ENCODE results near the gene ANAPC16.
"Not testable (repeated sequence)": the region's sequence is repeated elsewhere in the genome, so short reads cannot be mapped to it uniquely, and the experiment has no call there.

Gene ANAPC16

GRCh38 chr10:72208526-72208925 is 7.3 kb upstream of the ANAPC16 start:
- 89% methylated on average over 2 of the region's 2 CpGs for WGBS
- H2AK5ac ChIP-seq (ENCODE audit: low read length, severe bottlenecking); H4K91ac ChIP-seq (ENCODE audit: low read length): not testable (repeated sequence)

GRCh38 chr10:72211381-72211780 is 4.4 kb upstream of the ANAPC16 start:
- H3K9ac ChIP-seq (ENCODE audit: low read length); H2AK5ac ChIP-seq (ENCODE audit: low read length, severe bottlenecking); H3K14ac ChIP-seq (ENCODE audit: low read length in 2 of 2): not testable (repeated sequence)

More at GRCh38 chr10:72208526-72208925, 7.3 kb upstream of the ANAPC16 start:
- not testable (repeated sequence) for H3K4me2 ChIP-seq (ENCODE audit: low read length, poor library complexity, severe bottlenecking); H2BK120ac ChIP-seq (ENCODE audit: low read depth, low read length); H4K8ac ChIP-seq (ENCODE audit: low read length); H3K14ac ChIP-seq (ENCODE audit: low read length in 2 of 2); H3K9ac ChIP-seq (ENCODE audit: low read length); H3K27ac ChIP-seq (ENCODE audit: low read length, poor library complexity, severe bottlenecking); H3K4ac ChIP-seq (ENCODE audit: low read depth in 1 of 2, low read length in 2 of 2); H3K79me1 ChIP-seq (replicated peaks; ENCODE audit: low read length, poor library complexity, severe bottlenecking); H2BK15ac ChIP-seq (ENCODE audit: low read depth, poor library complexity, severe bottlenecking); H2BK5ac ChIP-seq (ENCODE audit: low read depth, low read length, poor library complexity, severe bottlenecking); H3K4me1 ChIP-seq (ENCODE audit: control insufficient read depth, insufficient read depth, low read depth, low read length); H3K4me3 ChIP-seq (ENCODE audit: insufficient read depth in 1 of 2, low read depth in 1 of 2, low read length in 2 of 2); H3K9me3 ChIP-seq (ENCODE audit: control insufficient read depth, low read length); H2BK12ac ChIP-seq (ENCODE audit: low read length in 2 of 2); H3K27me3 ChIP-seq (ENCODE audit: control insufficient read depth in 1 of 2, insufficient read depth in 1 of 2, low read length in 2 of 2); H3K23ac ChIP-seq (ENCODE audit: low read length in 2 of 2); H2AFZ ChIP-seq (ENCODE audit: low read depth, low read length); DNase-seq; H3K18ac ChIP-seq (ENCODE audit: low read depth in 1 of 2, low read length in 2 of 2)
- peaks cover 27 to 58% of the 10 kb centered on the region in 2 experiments for H3K36me3 ChIP-seq (ENCODE audit: control insufficient read depth in 1 of 2, insufficient read depth in 2 of 2, low read depth in 1 of 2, low read length in 2 of 2)

GRCh38 chr10:72211832-72212231 is 4.0 kb upstream of the ANAPC16 start:
- not testable (repeated sequence) for H3K4me2 ChIP-seq (ENCODE audit: low read length, poor library complexity, severe bottlenecking)

More at GRCh38 chr10:72211381-72211780, 4.4 kb upstream of the ANAPC16 start:
- not testable (repeated sequence) for H4K8ac ChIP-seq (ENCODE audit: low read length); H3K4me2 ChIP-seq (ENCODE audit: low read length, poor library complexity, severe bottlenecking); H3K4me3 ChIP-seq (ENCODE audit: insufficient read depth in 1 of 2, low read depth in 1 of 2, low read length in 2 of 2); H3K79me1 ChIP-seq (replicated peaks; ENCODE audit: low read length, poor library complexity, severe bottlenecking); H3K27me3 ChIP-seq (ENCODE audit: control insufficient read depth in 1 of 2, insufficient read depth in 1 of 2, low read length in 2 of 2); H3K9me3 ChIP-seq (ENCODE audit: control insufficient read depth, low read length); H2AFZ ChIP-seq (ENCODE audit: low read depth, low read length); H3K27ac ChIP-seq (ENCODE audit: low read length, poor library complexity, severe bottlenecking); H2BK120ac ChIP-seq (ENCODE audit: low read depth, low read length); H3K4ac ChIP-seq (ENCODE audit: low read depth in 1 of 2, low read length in 2 of 2); H3K18ac ChIP-seq (ENCODE audit: low read depth in 1 of 2, low read length in 2 of 2); DNase-seq; H3K4me1 ChIP-seq (ENCODE audit: control insufficient read depth, insufficient read depth, low read depth, low read length); H2BK12ac ChIP-seq (ENCODE audit: low read length in 2 of 2); H2BK5ac ChIP-seq (ENCODE audit: low read depth, low read length, poor library complexity, severe bottlenecking); H3K23ac ChIP-seq (ENCODE audit: low read length in 2 of 2); H4K91ac ChIP-seq (ENCODE audit: low read length); H2BK15ac ChIP-seq (ENCODE audit: low read depth, poor library complexity, severe bottlenecking)
- peaks cover 21 to 46% of the 10 kb centered on the region in 2 experiments for H3K36me3 ChIP-seq (ENCODE audit: control insufficient read depth in 1 of 2, insufficient read depth in 2 of 2, low read depth in 1 of 2, low read length in 2 of 2)
- 78% methylated on average over 9 of the region's 11 CpGs for WGBS

GRCh38 chr10:72218325-72218724 is 2.5 kb downstream of the ANAPC16 start:
- Histone ChIP-seq H2BK120ac (ENCODE audit: low read depth, low read length) (no peak overlapping the region), H2BK15ac (ENCODE audit: low read depth, poor library complexity, severe bottlenecking) (no peak overlapping the region), H3K27me3 (ENCODE audit: control insufficient read depth in 1 of 2, insufficient read depth in 1 of 2, low read length in 2 of 2) (no peaks in the 10 kb centered on the region), H3K18ac (ENCODE audit: low read depth in 1 of 2, low read length in 2 of 2) (no peak overlapping the region), H3K14ac (ENCODE audit: low read length in 2 of 2) (no peak overlapping the region), H4K91ac (ENCODE audit: low read length) (no peak overlapping the region), H3K4me3 (ENCODE audit: insufficient read depth in 1 of 2, low read depth in 1 of 2, low read length in 2 of 2) (no peak overlapping the region), H2AK5ac (ENCODE audit: low read length, severe bottlenecking) (no peak overlapping the region), H3K23ac (ENCODE audit: low read length in 2 of 2) (no peak overlapping the region), H3K9me3 (ENCODE audit: control insufficient read depth, low read length) (no peaks in the 10 kb centered on the region), H3K27ac (ENCODE audit: low read length, poor library complexity, severe bottlenecking) (no peak overlapping the region), H3K9ac (ENCODE audit: low read length) (peak overlapping the region; percentile 23), H3K79me1 (replicated peaks; ENCODE audit: low read length, poor library complexity, severe bottlenecking) (peaks cover 6% of the 10 kb centered on the region), H3K4ac (ENCODE audit: low read depth in 1 of 2, low read length in 2 of 2) (no peak overlapping the region), H2BK12ac (ENCODE audit: low read length in 2 of 2) (no peak overlapping the region), H4K8ac (ENCODE audit: low read length) (no peak overlapping the region), H2BK5ac (ENCODE audit: low read depth, low read length, poor library complexity, severe bottlenecking) (no peak overlapping the region), H3K4me2 (ENCODE audit: low read length, poor library complexity, severe bottlenecking) (no peak overlapping the region), H2AFZ (ENCODE audit: low read depth, low read length) (no peak overlapping the region), H3K36me3 (ENCODE audit: control insufficient read depth in 1 of 2, insufficient read depth in 2 of 2, low read depth in 1 of 2, low read length in 2 of 2) (peaks cover 9 to 11% of the 10 kb centered on the region in 2 experiments), H3K4me1 (ENCODE audit: control insufficient read depth, insufficient read depth, low read depth, low read length) (peaks cover 10% of the 10 kb centered on the region)
- no peak for DNase-seq
- 100% methylated on average over 1 of the region's 1 CpG for WGBS

More at GRCh38 chr10:72211832-72212231, 4.0 kb upstream of the ANAPC16 start:
- H2AK5ac ChIP-seq (ENCODE audit: low read length, severe bottlenecking); DNase-seq; H2BK15ac ChIP-seq (ENCODE audit: low read depth, poor library complexity, severe bottlenecking); H3K23ac ChIP-seq (ENCODE audit: low read length in 2 of 2); H3K4me3 ChIP-seq (ENCODE audit: insufficient read depth in 1 of 2, low read depth in 1 of 2, low read length in 2 of 2); H3K27ac ChIP-seq (ENCODE audit: low read length, poor library complexity, severe bottlenecking); H2BK120ac ChIP-seq (ENCODE audit: low read depth, low read length); H3K4ac ChIP-seq (ENCODE audit: low read depth in 1 of 2, low read length in 2 of 2); H2AFZ ChIP-seq (ENCODE audit: low read depth, low read length); H3K9ac ChIP-seq (ENCODE audit: low read length); H3K79me1 ChIP-seq (replicated peaks; ENCODE audit: low read length, poor library complexity, severe bottlenecking); H4K91ac ChIP-seq (ENCODE audit: low read length); H3K9me3 ChIP-seq (ENCODE audit: control insufficient read depth, low read length); H2BK5ac ChIP-seq (ENCODE audit: low read depth, low read length, poor library complexity, severe bottlenecking); H2BK12ac ChIP-seq (ENCODE audit: low read length in 2 of 2); H3K18ac ChIP-seq (ENCODE audit: low read depth in 1 of 2, low read length in 2 of 2); H4K8ac ChIP-seq (ENCODE audit: low read length); H3K27me3 ChIP-seq (ENCODE audit: control insufficient read depth in 1 of 2, insufficient read depth in 1 of 2, low read length in 2 of 2); H3K4me1 ChIP-seq (ENCODE audit: control insufficient read depth, insufficient read depth, low read depth, low read length); H3K14ac ChIP-seq (ENCODE audit: low read length in 2 of 2): not testable (repeated sequence)
- WGBS: 97% methylated on average over 2 of the region's 2 CpGs
- H3K36me3 ChIP-seq (ENCODE audit: control insufficient read depth in 1 of 2, insufficient read depth in 2 of 2, low read depth in 1 of 2, low read length in 2 of 2): peaks cover 20 to 42% of the 10 kb centered on the region in 2 experiments

Data from mesenchymal stem cell (in vitro differentiated cells and primary cell).